Adrenal gland (tissue), 5 donors: Measurements from ENCODE around the gene ZSCAN25.

Source experiments
- POLR2A ChIP-seq, 2 donors: fragments of 450-650 bp; IDR thresholded peaks; one replicate each; pipeline ENCODE4 v1.6.1; 2017; ENCODE audit warnings: antibody characterized with exemption in 2 of 2, mild to moderate bottlenecking in 2 of 2, moderate library complexity in 1 of 2
- TF ChIP-seq, protein P1 (sequence below), 6 experiments: fragments of 450-650 bp in 4 of 6; fragments of 200-600 bp in 2 of 6; sonication (generic) in 1 of 6; IDR thresholded peaks; 1 replicate in 5 of 6; 2 replicates in 1 of 6; pipeline versions ENCODE4 v1.5.1 to v1.8.0; 2016 to 2021; ENCODE audit warnings: antibody characterized with exemption in 6 of 6, mild to moderate bottlenecking in 2 of 6, moderate library complexity in 1 of 6
- donor health status: DM: no; HTN: no; CAD: no.

DNA sequence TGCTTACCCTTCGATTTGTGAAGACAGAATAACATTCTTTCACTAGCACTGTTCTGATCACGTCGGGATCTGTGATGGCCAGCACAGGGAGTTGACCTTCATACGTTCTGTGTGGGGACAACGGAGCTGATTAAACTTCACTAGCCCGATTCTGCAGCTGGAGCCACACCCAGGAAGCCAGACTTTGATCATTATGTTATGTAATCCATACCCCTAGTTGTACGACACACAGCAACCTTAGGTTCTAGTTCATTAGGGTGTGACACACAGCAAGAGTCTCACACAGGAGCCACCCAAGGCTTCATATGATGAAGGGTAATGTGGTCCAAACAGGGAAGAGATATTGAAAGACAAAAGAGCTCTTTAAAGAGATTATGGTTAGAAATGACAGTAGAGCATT is 55.8 kb downstream of the ZSCAN25 start:
- TF ChIP-seq, protein P1, sequence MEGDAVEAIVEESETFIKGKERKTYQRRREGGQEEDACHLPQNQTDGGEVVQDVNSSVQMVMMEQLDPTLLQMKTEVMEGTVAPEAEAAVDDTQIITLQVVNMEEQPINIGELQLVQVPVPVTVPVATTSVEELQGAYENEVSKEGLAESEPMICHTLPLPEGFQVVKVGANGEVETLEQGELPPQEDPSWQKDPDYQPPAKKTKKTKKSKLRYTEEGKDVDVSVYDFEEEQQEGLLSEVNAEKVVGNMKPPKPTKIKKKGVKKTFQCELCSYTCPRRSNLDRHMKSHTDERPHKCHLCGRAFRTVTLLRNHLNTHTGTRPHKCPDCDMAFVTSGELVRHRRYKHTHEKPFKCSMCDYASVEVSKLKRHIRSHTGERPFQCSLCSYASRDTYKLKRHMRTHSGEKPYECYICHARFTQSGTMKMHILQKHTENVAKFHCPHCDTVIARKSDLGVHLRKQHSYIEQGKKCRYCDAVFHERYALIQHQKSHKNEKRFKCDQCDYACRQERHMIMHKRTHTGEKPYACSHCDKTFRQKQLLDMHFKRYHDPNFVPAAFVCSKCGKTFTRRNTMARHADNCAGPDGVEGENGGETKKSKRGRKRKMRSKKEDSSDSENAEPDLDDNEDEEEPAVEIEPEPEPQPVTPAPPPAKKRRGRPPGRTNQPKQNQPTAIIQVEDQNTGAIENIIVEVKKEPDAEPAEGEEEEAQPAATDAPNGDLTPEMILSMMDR (IDR thresholded peaks at IDR 0.05), result no peak
- TF ChIP-seq POLR2A (IDR thresholded peaks at IDR 0.05), result no peak
